GM12891 (cell line): Measurements from ENCODE around the gene CADM2.

Experiments used
- PAX5 ChIP-seq: IDR thresholded peaks from 2 replicates; pipeline ENCODE4 v1.6.1; 2011; ENCODE audit warnings: low read length, moderate library complexity, mild to moderate bottlenecking; ENCODE audit not compliant: insufficient read depth, severe bottlenecking
- POLR2A ChIP-seq: IDR thresholded peaks from 2 replicates; pipeline ENCODE4 v1.6.1; 2011; ENCODE audit warnings: low read depth, low read length, control low read depth
- POLR2AphosphoS5 ChIP-seq: IDR thresholded peaks from 2 replicates; pipeline ENCODE4 v1.6.1; 2011; ENCODE audit warnings: low read depth, low read length, control low read depth
- POU2F2 ChIP-seq: IDR thresholded peaks from 2 replicates; pipeline ENCODE4 v1.6.1; 2011; ENCODE audit warnings: low read depth, mild to moderate bottlenecking, control low read depth, low read length, moderate library complexity
- TAF1 ChIP-seq: IDR thresholded peaks from 2 replicates; pipeline ENCODE4 v1.6.1; 2011; ENCODE audit warnings: low read depth, low read length, control low read depth

DNA sequence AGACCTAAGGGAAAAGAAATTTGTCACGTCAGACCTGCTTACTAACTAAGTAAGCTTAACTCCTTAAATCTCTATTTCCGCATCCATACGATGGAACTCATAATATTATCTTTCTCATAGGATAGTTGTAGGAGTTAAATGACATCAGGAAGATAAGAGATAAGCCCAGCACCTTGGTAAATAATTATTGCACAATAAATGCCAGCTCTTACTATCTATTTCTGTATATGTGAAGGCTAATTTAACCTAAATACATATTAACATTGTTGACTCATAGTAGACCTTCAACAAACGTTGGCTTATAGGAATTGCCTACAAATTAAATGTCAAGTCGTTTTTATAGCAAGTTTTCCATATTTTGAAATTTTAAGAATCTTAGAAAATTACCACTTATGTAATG lies 709.0 kb downstream of the CADM2 start:
- no peak for TF ChIP-seq POLR2A
- no peak for TF ChIP-seq POLR2AphosphoS5
- no peak for TF ChIP-seq TAF1
- TF ChIP-seq PAX5, result no peak
- TF ChIP-seq POU2F2, result no peak
